Measurements from ENCODE around the gene CHRNA7. TPM values are rescaled to one million over a fixed set of nuclear protein-coding genes. Genes with fewer than 3 reads are reported as not detected.

The CHRNA7 gene
- polyA plus RNA-seq, 1 of the 3 experiments (the other 2 are of a cell fraction), result 0.38 TPM

GRCh38 chr15:32129815-32130214 lies 99.5 kb downstream of the CHRNA7 start:
- no peak for DNase-seq
- no peak overlapping the region for H3K9ac ChIP-seq
- no peak overlapping the region for H2AFZ ChIP-seq (ENCODE audit: low read depth)
- H3K27ac ChIP-seq (ENCODE audit: low read depth in 2 of 2, low read length in 1 of 2), result no peak overlapping the region
- H3K9me3 ChIP-seq, result no peaks in the 10 kb centered on the region
- H3K27me3 ChIP-seq (ENCODE audit: insufficient read depth), result no peaks in the 10 kb centered on the region
- no peak overlapping the region for H3K4me2 ChIP-seq
- ChIA-PET CTCF (interaction anchor here (0.7 to 1.5 kb wide), 2 partner anchors 12 to 14 kb away, joined by 3 to 4 read pairs; no protein-coding TSS in a partner anchor), POLR2A (interaction anchor here (0.7 kb wide), 1 partner anchor 10 kb away, joined by 3 read pairs; no protein-coding TSS in a partner anchor)
- H3K36me3 ChIP-seq (replicated peaks in 1 of 2; ENCODE audit: control insufficient read depth in 1 of 2, insufficient read depth in 2 of 2, low read length in 1 of 2), result no peaks in the 10 kb centered on the region
- no peaks in the 10 kb centered on the region for H3K9me2 ChIP-seq
- no peak for TF ChIP-seq NFIC (IDR thresholded peaks at IDR 0.05; ENCODE audit: borderline replicate concordance)
- TF ChIP-seq, protein P1, sequence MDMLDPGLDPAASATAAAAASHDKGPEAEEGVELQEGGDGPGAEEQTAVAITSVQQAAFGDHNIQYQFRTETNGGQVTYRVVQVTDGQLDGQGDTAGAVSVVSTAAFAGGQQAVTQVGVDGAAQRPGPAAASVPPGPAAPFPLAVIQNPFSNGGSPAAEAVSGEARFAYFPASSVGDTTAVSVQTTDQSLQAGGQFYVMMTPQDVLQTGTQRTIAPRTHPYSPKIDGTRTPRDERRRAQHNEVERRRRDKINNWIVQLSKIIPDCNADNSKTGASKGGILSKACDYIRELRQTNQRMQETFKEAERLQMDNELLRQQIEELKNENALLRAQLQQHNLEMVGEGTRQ (IDR thresholded peaks at IDR 0.05; ENCODE audit: borderline replicate concordance, low read depth, low read length), result no peak
- no peak for TF ChIP-seq SMC3 (IDR thresholded peaks at IDR 0.05; ENCODE audit: low read depth, low read length)
- TF ChIP-seq SIN3A (IDR thresholded peaks at IDR 0.05; ENCODE audit: borderline replicate concordance, low read depth, low read length), result no peak
- TF ChIP-seq YY1 (IDR thresholded peaks at IDR 0.05; ENCODE audit: low read depth), result no peak
- no peak for TF ChIP-seq RAD21 (IDR thresholded peaks at IDR 0.05; ENCODE audit: low read length)
- TF ChIP-seq, protein P2, sequence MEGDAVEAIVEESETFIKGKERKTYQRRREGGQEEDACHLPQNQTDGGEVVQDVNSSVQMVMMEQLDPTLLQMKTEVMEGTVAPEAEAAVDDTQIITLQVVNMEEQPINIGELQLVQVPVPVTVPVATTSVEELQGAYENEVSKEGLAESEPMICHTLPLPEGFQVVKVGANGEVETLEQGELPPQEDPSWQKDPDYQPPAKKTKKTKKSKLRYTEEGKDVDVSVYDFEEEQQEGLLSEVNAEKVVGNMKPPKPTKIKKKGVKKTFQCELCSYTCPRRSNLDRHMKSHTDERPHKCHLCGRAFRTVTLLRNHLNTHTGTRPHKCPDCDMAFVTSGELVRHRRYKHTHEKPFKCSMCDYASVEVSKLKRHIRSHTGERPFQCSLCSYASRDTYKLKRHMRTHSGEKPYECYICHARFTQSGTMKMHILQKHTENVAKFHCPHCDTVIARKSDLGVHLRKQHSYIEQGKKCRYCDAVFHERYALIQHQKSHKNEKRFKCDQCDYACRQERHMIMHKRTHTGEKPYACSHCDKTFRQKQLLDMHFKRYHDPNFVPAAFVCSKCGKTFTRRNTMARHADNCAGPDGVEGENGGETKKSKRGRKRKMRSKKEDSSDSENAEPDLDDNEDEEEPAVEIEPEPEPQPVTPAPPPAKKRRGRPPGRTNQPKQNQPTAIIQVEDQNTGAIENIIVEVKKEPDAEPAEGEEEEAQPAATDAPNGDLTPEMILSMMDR (IDR thresholded peaks at IDR 0.05), result no peak
- no peak for TF ChIP-seq POLR2AphosphoS5 (IDR thresholded peaks at IDR 0.05; ENCODE audit: low read depth, low read length)
- TF ChIP-seq RXRA (IDR thresholded peaks at IDR 0.05; ENCODE audit: borderline replicate concordance, low read depth), result no peak
- H3K4me3 ChIP-seq (ENCODE audit: low read depth in 2 of 2, low read length in 1 of 2), result no peak overlapping the region
- no peaks in the 10 kb centered on the region for H3F3A ChIP-seq (replicated peaks; ENCODE audit: insufficient read depth)
- no peaks in the 10 kb centered on the region for H3K79me2 ChIP-seq (ENCODE audit: insufficient read depth)
- H4K20me1 ChIP-seq (ENCODE audit: insufficient read depth), result no peaks in the 10 kb centered on the region
- peaks cover 0 to 11% of the 10 kb centered on the region in 2 experiments; a peak in 2 of 4 replicates for H3K4me1 ChIP-seq (ENCODE audit: control insufficient read depth in 1 of 2, insufficient read depth in 2 of 2, low read depth in 1 of 2, low read length in 1 of 2)

- ChIA-PET POLR2A (no interaction called here), CTCF (no interaction called here)
- 77% methylated on average over 3 of the region's 3 CpGs for WGBS (ENCODE audit: low lambda C conversion rate)
- TF ChIP-seq JUND (IDR thresholded peaks at IDR 0.05), result no peak
- TF ChIP-seq, protein P3, sequence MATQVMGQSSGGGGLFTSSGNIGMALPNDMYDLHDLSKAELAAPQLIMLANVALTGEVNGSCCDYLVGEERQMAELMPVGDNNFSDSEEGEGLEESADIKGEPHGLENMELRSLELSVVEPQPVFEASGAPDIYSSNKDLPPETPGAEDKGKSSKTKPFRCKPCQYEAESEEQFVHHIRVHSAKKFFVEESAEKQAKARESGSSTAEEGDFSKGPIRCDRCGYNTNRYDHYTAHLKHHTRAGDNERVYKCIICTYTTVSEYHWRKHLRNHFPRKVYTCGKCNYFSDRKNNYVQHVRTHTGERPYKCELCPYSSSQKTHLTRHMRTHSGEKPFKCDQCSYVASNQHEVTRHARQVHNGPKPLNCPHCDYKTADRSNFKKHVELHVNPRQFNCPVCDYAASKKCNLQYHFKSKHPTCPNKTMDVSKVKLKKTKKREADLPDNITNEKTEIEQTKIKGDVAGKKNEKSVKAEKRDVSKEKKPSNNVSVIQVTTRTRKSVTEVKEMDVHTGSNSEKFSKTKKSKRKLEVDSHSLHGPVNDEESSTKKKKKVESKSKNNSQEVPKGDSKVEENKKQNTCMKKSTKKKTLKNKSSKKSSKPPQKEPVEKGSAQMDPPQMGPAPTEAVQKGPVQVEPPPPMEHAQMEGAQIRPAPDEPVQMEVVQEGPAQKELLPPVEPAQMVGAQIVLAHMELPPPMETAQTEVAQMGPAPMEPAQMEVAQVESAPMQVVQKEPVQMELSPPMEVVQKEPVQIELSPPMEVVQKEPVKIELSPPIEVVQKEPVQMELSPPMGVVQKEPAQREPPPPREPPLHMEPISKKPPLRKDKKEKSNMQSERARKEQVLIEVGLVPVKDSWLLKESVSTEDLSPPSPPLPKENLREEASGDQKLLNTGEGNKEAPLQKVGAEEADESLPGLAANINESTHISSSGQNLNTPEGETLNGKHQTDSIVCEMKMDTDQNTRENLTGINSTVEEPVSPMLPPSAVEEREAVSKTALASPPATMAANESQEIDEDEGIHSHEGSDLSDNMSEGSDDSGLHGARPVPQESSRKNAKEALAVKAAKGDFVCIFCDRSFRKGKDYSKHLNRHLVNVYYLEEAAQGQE (IDR thresholded peaks at IDR 0.05; ENCODE audit: low read depth, low read length), result no peak
- TF ChIP-seq CHD2 (IDR thresholded peaks at IDR 0.05; ENCODE audit: low read length, partially characterized antibody), result no peak
- no peak for TF ChIP-seq USF1 (IDR thresholded peaks at IDR 0.05; ENCODE audit: borderline replicate concordance, low read depth)
- TF ChIP-seq, protein P4, sequence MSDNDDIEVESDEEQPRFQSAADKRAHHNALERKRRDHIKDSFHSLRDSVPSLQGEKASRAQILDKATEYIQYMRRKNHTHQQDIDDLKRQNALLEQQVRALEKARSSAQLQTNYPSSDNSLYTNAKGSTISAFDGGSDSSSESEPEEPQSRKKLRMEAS (IDR thresholded peaks at IDR 0.05; ENCODE audit: low read depth), result no peak
- no peak for TF ChIP-seq SMC3 (IDR thresholded peaks at IDR 0.05; ENCODE audit: low read depth, low read length)
- no peak for TF ChIP-seq RAD21 (IDR thresholded peaks at IDR 0.05; ENCODE audit: low read length)
- no peak for TF ChIP-seq SIN3A (IDR thresholded peaks at IDR 0.05; ENCODE audit: borderline replicate concordance, low read depth, low read length)
- TF ChIP-seq FOXM1 (IDR thresholded peaks at IDR 0.05; ENCODE audit: low read depth), result no peak
- no peak for TF ChIP-seq TCF12 (IDR thresholded peaks at IDR 0.05)
- no peak for TF ChIP-seq PBX3 (IDR thresholded peaks at IDR 0.05)
- TF ChIP-seq, protein P1 (IDR thresholded peaks at IDR 0.05; ENCODE audit: borderline replicate concordance, low read depth, low read length), result no peak
- no peak for TF ChIP-seq EZH2phosphoT487 (IDR thresholded peaks at IDR 0.05; ENCODE audit: borderline replicate concordance, low read depth)
These were observed 100.5 kb downstream of the CHRNA7 start for GRCh38 chr15:32130823-32131222.

More at GRCh38 chr15:32130823-32131222, 100.5 kb downstream of the CHRNA7 start:
- no peaks in the 10 kb centered on the region for H3F3A ChIP-seq (replicated peaks; ENCODE audit: insufficient read depth)
- H3K27me3 ChIP-seq (ENCODE audit: insufficient read depth), result no peaks in the 10 kb centered on the region
- H4K20me1 ChIP-seq (ENCODE audit: insufficient read depth), result no peaks in the 10 kb centered on the region
- no peaks in the 10 kb centered on the region for H3K9me2 ChIP-seq
- H2AFZ ChIP-seq (ENCODE audit: low read depth), result no peak overlapping the region
- no peak overlapping the region; a peak in 1 of 4 replicates for H3K4me3 ChIP-seq (ENCODE audit: low read depth in 2 of 2, low read length in 1 of 2)
- no peak overlapping the region for H3K4me2 ChIP-seq
- no peak overlapping the region for H3K27ac ChIP-seq (ENCODE audit: low read depth in 2 of 2, low read length in 1 of 2)
- no peaks in the 10 kb centered on the region for H3K79me2 ChIP-seq (ENCODE audit: insufficient read depth)
- H3K9ac ChIP-seq, result no peak overlapping the region
- peaks cover 0 to 16% of the 10 kb centered on the region in 2 experiments; a peak in 2 of 4 replicates for H3K4me1 ChIP-seq (ENCODE audit: control insufficient read depth in 1 of 2, insufficient read depth in 2 of 2, low read depth in 1 of 2, low read length in 1 of 2)
- no peak for DNase-seq
- H3K9me3 ChIP-seq, result no peaks in the 10 kb centered on the region
- no peaks in the 10 kb centered on the region for H3K36me3 ChIP-seq (replicated peaks in 1 of 2; ENCODE audit: control insufficient read depth in 1 of 2, insufficient read depth in 2 of 2, low read length in 1 of 2)

Data from SK-N-SH (cell line).